Gastrocnemius medialis (tissue), 4 donors: ENCODE measurements around the gene FNDC3B. TPM values are rescaled to one million over a fixed set of nuclear protein-coding genes. Genes with fewer than 3 reads are reported as not detected.
A peak's percentile ranks its signal among the peaks of the same experiment; 100 is the strongest.
"Not testable (repeated sequence)": the region's sequence is repeated elsewhere in the genome, so short reads cannot be mapped to it uniquely, and the experiment has no call there.

ENCODE experiments used
- ATAC-seq, 2 donors: fragments of 150-250 bp; one replicate each; pipeline ENCODE4 v1.9.1; 2016
- DNase-seq, 2 donors: peaks; one replicate each; pipeline ENCODE4 v3.0.0-alpha.2; 2019
- H3K27ac ChIP-seq, 4 donors: fragments of 200-600 bp; sonication (generic); 1 replicate in 1 of 4; 2 replicates in 3 of 4; pipeline ENCODE4 v1.5.1; 2016 to 2018; ENCODE audit warnings: mild to moderate bottlenecking in 2 of 4, moderate library complexity in 1 of 4
- H3K27me3 ChIP-seq, 3 donors: fragments of 200-600 bp; sonication (generic) in 2 of 3; 1 replicate in 1 of 3; 2 replicates in 2 of 3; pipeline versions ENCODE4 v1.5.1 to v1.6.0; 2016 to 2019; ENCODE audit warnings: mild to moderate bottlenecking in 1 of 3, moderate library complexity in 1 of 3
- H3K36me3 ChIP-seq, 2 donors: fragments of 200-600 bp; sonication (generic) in 1 of 2; one replicate each; pipeline ENCODE4 v1.5.1; 2017 to 2018
- H3K4me1 ChIP-seq, 2 donors: fragments of 200-600 bp; sonication (generic) in 1 of 2; one replicate each; pipeline ENCODE4 v1.5.1; 2016 to 2017; ENCODE audit warnings: mild to moderate bottlenecking in 2 of 2
- H3K4me3 ChIP-seq, 4 donors: fragments of 200-600 bp; sonication (generic) in 3 of 4; 1 replicate in 1 of 4; 2 replicates in 3 of 4; pipeline ENCODE4 v1.5.1; 2016 to 2019; ENCODE audit warnings: mild to moderate bottlenecking in 2 of 4
- H3K9me3 ChIP-seq, 3 donors: fragments of 200-600 bp; sonication (generic) in 2 of 3; 1 replicate in 1 of 3; 2 replicates in 2 of 3; pipeline ENCODE4 v1.5.1; 2016 to 2019
- POLR2A ChIP-seq, 2 donors: fragments of 450-650 bp; IDR thresholded peaks; one replicate each; pipeline ENCODE4 v1.6.1; 2017; ENCODE audit warnings: antibody characterized with exemption in 2 of 2, mild to moderate bottlenecking in 2 of 2, moderate library complexity in 2 of 2
- in situ Hi-C, 4 donors: fragments of 200-750 bp; cut with MboI; loops; one replicate each; pipeline versions ENCODE4 v1.15.0 to v1.8.0; 2017; ENCODE audit warnings: low sequenced_read_pairs in 4 of 4
- intact Hi-C: fragments of 100-400 bp; cut with DNase I; formaldehyde crosslinking; loops from one replicate; pipeline ENCODE4 v1.15.1; 2023; ENCODE audit warnings: low total_unique reads
- total RNA-seq, 4 donors: library from RNA; depleted of rRNA; stranded (reverse); fragments of >200 nt; gene quantifications; one replicate each; pipeline versions ENCODE4 v1.1.0 to v1.2.3, GENCODE V29; 2016
- TF ChIP-seq, protein P1 (sequence below), 5 experiments: fragments of 450-650 bp in 3 of 5; fragments of 200-600 bp in 2 of 5; sonication (generic) in 2 of 5; IDR thresholded peaks in 4 of 5; conservative IDR thresholded peaks in 1 of 5; 1 replicate in 4 of 5; 2 replicates in 1 of 5; pipeline ENCODE4 v1.5.1; 2016 to 2019; ENCODE audit warnings: antibody characterized with exemption in 5 of 5, mild to moderate bottlenecking in 3 of 5, moderate library complexity in 3 of 5

The FNDC3B gene
- total RNA-seq, 4 donors from 2014 or later, result 42.5 to 110 (median 74.2) TPM

DNA sequence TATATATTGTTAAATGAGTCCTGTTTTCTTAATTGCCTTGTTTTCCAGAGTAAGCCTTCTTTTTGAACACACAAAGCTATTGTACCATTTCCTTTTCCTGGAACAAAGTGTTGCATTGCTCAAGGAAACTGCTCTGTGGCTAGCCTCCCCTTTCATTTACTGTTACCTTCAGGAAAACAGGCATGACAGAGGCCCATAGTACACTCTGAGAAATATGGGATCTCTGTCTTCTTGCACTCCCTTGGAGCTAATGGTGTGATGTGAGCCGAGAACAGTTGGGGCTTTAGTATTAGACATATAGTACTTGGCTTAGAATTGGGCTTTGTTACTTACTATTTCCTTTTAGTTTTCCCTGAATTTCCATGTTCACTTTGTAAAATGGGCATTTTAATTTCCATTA lies 215.2 kb downstream of the FNDC3B start:
- DNase-seq (no peak), ATAC-seq (no peak)
- Histone ChIP-seq H3K27ac (peak overlapping the region; percentile 70 to 84 (median 76)), H3K4me1 (peaks cover 44 to 50% of the 10 kb centered on the region in 2 donors), H3K4me3 (no peak overlapping the region), H3K27me3 (no peaks in the 10 kb centered on the region), H3K9me3 (no peaks in the 10 kb centered on the region), H3K36me3 (peaks cover 0 to 20% of the 10 kb centered on the region in 2 donors)
- in situ Hi-C loops (no loop called here), intact Hi-C loops (loop anchor here (5.0 kb wide), 1 partner anchor 52 kb away; no protein-coding TSS in a partner anchor)
- TF ChIP-seq, protein P1, sequence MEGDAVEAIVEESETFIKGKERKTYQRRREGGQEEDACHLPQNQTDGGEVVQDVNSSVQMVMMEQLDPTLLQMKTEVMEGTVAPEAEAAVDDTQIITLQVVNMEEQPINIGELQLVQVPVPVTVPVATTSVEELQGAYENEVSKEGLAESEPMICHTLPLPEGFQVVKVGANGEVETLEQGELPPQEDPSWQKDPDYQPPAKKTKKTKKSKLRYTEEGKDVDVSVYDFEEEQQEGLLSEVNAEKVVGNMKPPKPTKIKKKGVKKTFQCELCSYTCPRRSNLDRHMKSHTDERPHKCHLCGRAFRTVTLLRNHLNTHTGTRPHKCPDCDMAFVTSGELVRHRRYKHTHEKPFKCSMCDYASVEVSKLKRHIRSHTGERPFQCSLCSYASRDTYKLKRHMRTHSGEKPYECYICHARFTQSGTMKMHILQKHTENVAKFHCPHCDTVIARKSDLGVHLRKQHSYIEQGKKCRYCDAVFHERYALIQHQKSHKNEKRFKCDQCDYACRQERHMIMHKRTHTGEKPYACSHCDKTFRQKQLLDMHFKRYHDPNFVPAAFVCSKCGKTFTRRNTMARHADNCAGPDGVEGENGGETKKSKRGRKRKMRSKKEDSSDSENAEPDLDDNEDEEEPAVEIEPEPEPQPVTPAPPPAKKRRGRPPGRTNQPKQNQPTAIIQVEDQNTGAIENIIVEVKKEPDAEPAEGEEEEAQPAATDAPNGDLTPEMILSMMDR (IDR thresholded peaks at IDR 0.05 in 4 of 5, conservative IDR thresholded peaks at IDR 0.05 in 1 of 5), result no peak
- no peak for TF ChIP-seq POLR2A (IDR thresholded peaks at IDR 0.05)

DNA sequence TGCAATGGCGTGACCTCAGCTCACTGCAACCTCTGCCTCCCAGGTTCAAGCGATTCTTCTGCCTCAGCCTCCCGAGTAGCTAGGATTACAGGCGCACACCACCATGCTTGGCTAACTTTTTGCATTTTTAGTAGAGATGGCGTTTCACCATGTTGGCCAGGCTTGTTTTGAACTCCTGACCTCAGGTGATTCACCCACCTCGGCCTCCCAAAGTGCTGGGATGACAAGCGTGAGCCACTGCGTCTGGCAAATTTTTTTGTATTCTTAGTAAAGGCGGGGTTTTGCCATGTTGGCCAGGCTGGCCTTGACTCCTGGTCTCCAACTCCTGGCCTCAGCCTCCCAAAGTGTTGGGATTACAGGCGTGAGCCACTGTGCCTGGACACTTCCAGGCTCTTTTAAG lies 215.9 kb downstream of the FNDC3B start:
- H3K27me3 ChIP-seq, H3K4me3 ChIP-seq, in situ Hi-C loops, ATAC-seq, H3K9me3 ChIP-seq, DNase-seq: not testable (repeated sequence)
- H3K27ac ChIP-seq, result peak overlapping the region; percentile 70 to 84 (median 76)
- intact Hi-C loops, result loop anchor here (5.0 kb wide), 1 partner anchor 38 kb away; no protein-coding TSS in a partner anchor
- H3K4me1 ChIP-seq, result peaks cover 51 to 58% of the 10 kb centered on the region in 2 donors
- peaks cover 0 to 20% of the 10 kb centered on the region in 2 donors for H3K36me3 ChIP-seq

DNA sequence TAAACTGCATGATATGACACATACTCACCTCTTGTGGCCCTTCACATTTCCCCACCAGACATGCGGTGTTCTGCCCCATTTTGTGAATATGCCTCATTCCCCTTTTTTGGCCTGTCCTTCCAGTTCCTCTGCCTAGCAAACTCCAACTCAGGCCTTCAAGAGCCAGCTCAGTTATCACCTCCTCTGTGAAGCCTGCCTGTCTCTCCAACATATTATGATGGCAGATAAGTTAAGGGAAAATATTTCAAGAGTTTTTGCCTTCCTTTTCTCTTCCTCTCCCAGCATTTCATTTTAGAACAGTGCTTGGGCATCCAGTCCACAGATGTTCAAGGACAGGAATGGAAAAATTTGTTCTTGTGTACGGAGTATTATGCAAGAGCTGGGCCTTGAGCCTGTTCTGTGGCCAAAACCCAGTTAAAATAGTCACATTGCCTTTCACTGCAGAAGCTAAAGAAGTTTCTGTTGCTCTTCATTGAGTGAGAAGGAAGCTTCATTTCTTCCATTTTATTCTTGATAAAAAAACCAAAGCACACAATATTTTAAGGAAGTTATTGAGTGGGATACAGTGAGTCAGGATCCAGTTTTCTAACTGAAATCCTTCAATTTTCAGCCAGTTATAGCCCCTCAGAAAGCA lies 216.8 kb downstream of the FNDC3B start:
- no peaks in the 10 kb centered on the region for H3K27me3 ChIP-seq
- DNase-seq (peak; percentile 56 to 70), ATAC-seq (peak; percentile 93)
- in situ Hi-C loops, result no loop called here
- intact Hi-C loops, result loop anchor here (5.0 kb wide), 1 partner anchor 39 kb away; no protein-coding TSS in a partner anchor
- H3K4me1 ChIP-seq, result peaks cover 52 to 65% of the 10 kb centered on the region in 2 donors
- TF ChIP-seq, protein P1 (IDR thresholded peaks at IDR 0.05 in 4 of 5, conservative IDR thresholded peaks at IDR 0.05 in 1 of 5), result no peak
- TF ChIP-seq POLR2A (IDR thresholded peaks at IDR 0.05), result no peak
- H3K36me3 ChIP-seq, result peaks cover 0 to 15% of the 10 kb centered on the region in 2 donors
- peak overlapping the region in 1 of 4 donors; percentile 10 for H3K4me3 ChIP-seq
- no peaks in the 10 kb centered on the region for H3K9me3 ChIP-seq
- peak overlapping the region; percentile 70 to 84 (median 76) for H3K27ac ChIP-seq

GRCh38 chr3:172257648-172258400 lies 218.4 kb downstream of the FNDC3B start:
- no peak for TF ChIP-seq POLR2A (IDR thresholded peaks at IDR 0.05)
- TF ChIP-seq, protein P1 (IDR thresholded peaks at IDR 0.05 in 4 of 5, conservative IDR thresholded peaks at IDR 0.05 in 1 of 5), result no peak
- Histone ChIP-seq H3K27ac (peak overlapping the region; percentile 70 to 84 (median 76)), H3K27me3 (no peaks in the 10 kb centered on the region), H3K4me1 (peaks cover 62 to 68% of the 10 kb centered on the region in 2 donors), H3K4me3 (no peak overlapping the region), H3K36me3 (no peaks in the 10 kb centered on the region), H3K9me3 (no peaks in the 10 kb centered on the region)
- intact Hi-C loops, result loop anchor here (5.0 kb wide), 1 partner anchor 41 kb away; no protein-coding TSS in a partner anchor
- in situ Hi-C loops, result no loop called here
- DNase-seq (no peak), ATAC-seq (no peak)

GRCh38 chr3:172258624-172259023 lies 219.2 kb downstream of the FNDC3B start:
- Histone ChIP-seq H3K9me3 (no peaks in the 10 kb centered on the region), H3K4me1 (peaks cover 62 to 73% of the 10 kb centered on the region in 2 donors), H3K4me3 (no peak overlapping the region), H3K36me3 (no peaks in the 10 kb centered on the region), H3K27me3 (no peaks in the 10 kb centered on the region), H3K27ac (peak overlapping the region; percentile 53 to 84 (median 76))
- ATAC-seq, result peak; percentile 30 to 31
- no peak for TF ChIP-seq POLR2A (IDR thresholded peaks at IDR 0.05)
- TF ChIP-seq, protein P1 (IDR thresholded peaks at IDR 0.05 in 4 of 5, conservative IDR thresholded peaks at IDR 0.05 in 1 of 5), result no peak
- no peak for DNase-seq
- intact Hi-C loops, result loop anchor here (5.0 kb wide), 1 partner anchor 41 kb away; no protein-coding TSS in a partner anchor
- in situ Hi-C loops, result no loop called here
